Activated CD4-positive, alpha-beta T cell treated with anti-CD3 and anti-CD28 coated beads, Interleukin-2, amount 50 U/mL, for 16 hours (primary cell): ENCODE results near the gene CPED1.
"Not testable (repeated sequence)": the region's sequence is repeated elsewhere in the genome, so short reads cannot be mapped to it uniquely, and the experiment has no call there.

Experiments used
- DNase-seq: peaks from one replicate; pipeline ENCODE4 v3.0.0-alpha.2; 2020

CPED1 gene

GRCh38 chr7:121301446-121302213, 313.1 kb downstream of the CPED1 start:
- DNase-seq, result no peak

- no peak for DNase-seq
Measured at GRCh38 chr7:121302214-121302745, 313.8 kb downstream of the CPED1 start.

- DNase-seq, result no peak
Measured at GRCh38 chr7:121303422-121304101, 315.1 kb downstream of the CPED1 start.

- DNase-seq, result no peak
Measured at GRCh38 chr7:121304102-121304658, 315.7 kb downstream of the CPED1 start.

GRCh38 chr7:121305109-121305508, 316.6 kb downstream of the CPED1 start:
- no peak for DNase-seq

GRCh38 chr7:121306565-121306964, 318.1 kb downstream of the CPED1 start:
- DNase-seq, result no peak

GRCh38 chr7:121307021-121307574, 318.6 kb downstream of the CPED1 start:
- no peak for DNase-seq

GRCh38 chr7:121313220-121313792, 324.8 kb downstream of the CPED1 start:
- DNase-seq, result no peak

GRCh38 chr7:121313793-121314676, 325.5 kb downstream of the CPED1 start:
- DNase-seq, result no peak

GRCh38 chr7:121315170-121315569, 326.7 kb downstream of the CPED1 start:
- DNase-seq, result not testable (repeated sequence)

- DNase-seq, result no peak
Measured at GRCh38 chr7:121322460-121322859, 333.9 kb downstream of the CPED1 start.

- DNase-seq, result no peak
Measured at GRCh38 chr7:121323515-121324302, 335.2 kb downstream of the CPED1 start.

- DNase-seq, result no peak
Measured at GRCh38 chr7:121327671-121328070, 339.2 kb downstream of the CPED1 start.

- no peak for DNase-seq
Measured at GRCh38 chr7:121328508-121329190, 340.1 kb downstream of the CPED1 start, which contains the start of gene WNT16. Gene WNT16, plus strand, starts transcription at chr7:121329000. Its CDS starts 293 bp downstream, at chr7:121329293.

GRCh38 chr7:121329191-121330052, 340.9 kb downstream of the CPED1 start:
- peak; percentile 43 for DNase-seq

GRCh38 chr7:121330053-121330833, 341.7 kb downstream of the CPED1 start:
- DNase-seq, result no peak

- DNase-seq, result no peak
Measured at GRCh38 chr7:121331048-121331447, 342.5 kb downstream of the CPED1 start.

GRCh38 chr7:121331574-121331973, 343.1 kb downstream of the CPED1 start:
- DNase-seq, result no peak

- DNase-seq, result no peak
Measured at GRCh38 chr7:121334376-121334775, 345.9 kb downstream of the CPED1 start.
